LNCAP (cell line): ENCODE results near the gene KIF6.

Experiments used
- TF ChIP-seq, protein P1 (sequence below): fragments of 450-650 bp; IDR thresholded peaks from 2 replicates; pipeline ENCODE4 v1.5.1; 2017; ENCODE audit warnings: mild to moderate bottlenecking

Gene KIF6

DNA sequence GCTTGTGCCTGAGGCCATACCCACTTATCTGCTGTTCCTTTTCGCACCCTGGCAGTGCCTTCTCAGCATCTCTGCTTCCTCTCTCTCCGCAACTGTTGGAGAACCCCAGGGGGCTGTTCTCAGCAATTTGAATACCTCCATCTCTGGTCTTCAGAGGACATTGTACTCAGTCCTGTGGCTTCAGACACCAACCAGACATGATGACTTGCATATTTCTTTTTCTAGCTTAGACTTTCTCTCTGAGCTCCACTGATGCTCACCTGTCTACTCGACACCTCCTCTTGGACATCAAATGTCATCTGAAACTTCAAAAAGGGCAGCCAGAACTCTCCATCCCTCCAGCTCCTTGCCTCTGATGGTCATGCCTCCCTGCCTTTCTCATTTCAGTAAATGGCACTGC is 383.9 kb downstream of the KIF6 start:
- TF ChIP-seq, protein P1, sequence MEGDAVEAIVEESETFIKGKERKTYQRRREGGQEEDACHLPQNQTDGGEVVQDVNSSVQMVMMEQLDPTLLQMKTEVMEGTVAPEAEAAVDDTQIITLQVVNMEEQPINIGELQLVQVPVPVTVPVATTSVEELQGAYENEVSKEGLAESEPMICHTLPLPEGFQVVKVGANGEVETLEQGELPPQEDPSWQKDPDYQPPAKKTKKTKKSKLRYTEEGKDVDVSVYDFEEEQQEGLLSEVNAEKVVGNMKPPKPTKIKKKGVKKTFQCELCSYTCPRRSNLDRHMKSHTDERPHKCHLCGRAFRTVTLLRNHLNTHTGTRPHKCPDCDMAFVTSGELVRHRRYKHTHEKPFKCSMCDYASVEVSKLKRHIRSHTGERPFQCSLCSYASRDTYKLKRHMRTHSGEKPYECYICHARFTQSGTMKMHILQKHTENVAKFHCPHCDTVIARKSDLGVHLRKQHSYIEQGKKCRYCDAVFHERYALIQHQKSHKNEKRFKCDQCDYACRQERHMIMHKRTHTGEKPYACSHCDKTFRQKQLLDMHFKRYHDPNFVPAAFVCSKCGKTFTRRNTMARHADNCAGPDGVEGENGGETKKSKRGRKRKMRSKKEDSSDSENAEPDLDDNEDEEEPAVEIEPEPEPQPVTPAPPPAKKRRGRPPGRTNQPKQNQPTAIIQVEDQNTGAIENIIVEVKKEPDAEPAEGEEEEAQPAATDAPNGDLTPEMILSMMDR, result no peak

- TF ChIP-seq, protein P1, result no peak
Measured at GRCh38 chr6:39339868-39340550, 385.2 kb downstream of the KIF6 start.

GRCh38 chr6:39339096-39339867 is 385.9 kb downstream of the KIF6 start:
- TF ChIP-seq, protein P1, result no peak

DNA sequence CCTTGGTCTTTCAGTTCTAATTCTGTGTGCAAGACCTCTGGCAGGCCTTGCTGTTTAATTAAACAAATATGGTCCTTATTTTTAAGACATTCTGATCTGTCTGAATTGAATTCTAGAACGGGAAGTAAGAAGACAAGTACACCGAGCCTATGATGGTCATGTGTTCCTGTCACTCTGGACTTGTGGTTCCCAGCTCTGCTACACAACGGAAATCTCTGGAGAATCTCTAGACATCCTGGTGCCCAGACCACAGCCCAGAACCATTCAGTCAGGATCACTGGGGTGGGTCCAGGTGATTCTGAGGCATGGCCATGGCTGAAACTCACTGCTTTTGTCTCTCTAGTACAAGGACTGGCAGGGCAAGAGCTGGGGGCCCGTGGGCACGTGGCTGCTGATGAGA is 386.8 kb downstream of the KIF6 start:
- TF ChIP-seq, protein P1, result no peak

GRCh38 chr6:39335780-39336545 is 389.2 kb downstream of the KIF6 start:
- TF ChIP-seq, protein P1, result no peak

DNA sequence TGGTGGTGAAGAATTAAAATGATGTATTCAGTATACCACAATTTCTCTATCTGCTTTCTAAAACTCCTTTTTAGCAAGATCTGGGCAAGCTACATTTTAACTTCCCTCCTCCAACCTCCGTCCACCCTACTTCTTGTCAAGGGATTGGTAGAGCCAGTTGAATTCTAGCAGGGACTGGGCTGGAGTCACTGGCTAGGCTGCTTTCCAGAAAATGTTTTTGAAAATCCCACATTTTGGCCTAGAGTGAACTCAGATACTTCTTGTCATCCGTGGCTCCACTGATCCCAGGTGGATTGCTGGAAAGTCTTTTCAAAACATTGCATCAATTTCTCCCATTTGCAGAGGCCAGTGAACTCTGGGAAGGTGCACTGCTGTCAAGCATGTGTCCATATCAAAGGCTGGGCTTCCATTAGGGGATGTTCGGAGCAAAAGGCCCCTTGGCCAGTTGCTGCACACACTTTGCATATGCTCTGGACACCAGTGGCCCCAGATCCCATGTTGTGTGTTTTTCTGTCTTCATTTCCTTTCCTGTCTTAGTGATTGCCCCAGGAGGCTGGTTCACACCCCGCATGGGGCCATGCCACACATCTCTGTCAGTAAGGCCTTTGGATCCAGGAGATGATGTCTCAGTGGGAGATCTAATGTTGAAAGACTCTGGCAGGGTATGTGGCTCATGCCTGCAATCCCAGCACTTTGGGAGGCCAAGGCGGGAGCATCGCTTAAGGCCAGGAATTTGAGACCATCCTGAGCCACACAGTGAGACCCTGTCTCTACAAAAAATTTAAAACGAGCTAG is 391.4 kb downstream of the KIF6 start:
- TF ChIP-seq, protein P1, result no peak

DNA sequence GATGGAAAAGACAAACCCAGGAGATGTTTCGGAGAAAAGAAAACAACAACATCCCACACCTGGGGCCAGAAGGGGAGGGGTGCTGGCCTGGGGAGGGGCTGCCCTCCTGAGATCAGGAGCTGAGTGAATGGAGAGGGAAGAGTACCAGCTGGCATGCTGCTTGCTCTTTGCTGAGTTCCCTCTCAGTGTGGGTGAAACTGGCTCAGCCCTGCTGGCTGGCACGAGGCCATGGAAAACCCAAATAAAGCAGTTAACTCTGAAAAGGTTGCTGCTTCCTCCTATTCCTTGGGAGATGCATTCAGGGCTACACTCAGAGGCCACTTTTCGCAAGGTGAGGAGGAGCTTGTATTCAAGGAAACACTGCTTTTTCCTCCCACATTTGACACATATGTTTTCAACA is 394.7 kb downstream of the KIF6 start:
- TF ChIP-seq, protein P1, result no peak
